Vagina (tissue), 2 donors: ENCODE measurements around the gene NOS3.

ENCODE experiments used
- POLR2A ChIP-seq, 2 donors: fragments of 450-650 bp; IDR thresholded peaks; one replicate each; pipeline ENCODE4 v1.6.1; 2017; ENCODE audit warnings: antibody characterized with exemption in 2 of 2, mild to moderate bottlenecking in 2 of 2, moderate library complexity in 2 of 2
- POLR2AphosphoS5 ChIP-seq, 2 donors: sonication (generic); formaldehyde crosslinking; IDR thresholded peaks; one replicate each; pipeline ENCODE4 v1.9.0; 2017; ENCODE audit warnings: antibody characterized with exemption in 2 of 2, mild to moderate bottlenecking in 2 of 2, low read depth in 1 of 2; ENCODE audit not compliant: insufficient read depth in 1 of 2
- TF ChIP-seq, protein P1 (sequence below), 3 experiments: fragments of 450-650 bp in 2 of 3; fragments of 200-600 bp in 1 of 3; sonication (generic) in 1 of 3; IDR thresholded peaks; one replicate each; pipeline ENCODE4 v1.5.1; 2017 to 2019; ENCODE audit warnings: antibody characterized with exemption in 3 of 3, mild to moderate bottlenecking in 2 of 3, moderate library complexity in 2 of 3

DNA sequence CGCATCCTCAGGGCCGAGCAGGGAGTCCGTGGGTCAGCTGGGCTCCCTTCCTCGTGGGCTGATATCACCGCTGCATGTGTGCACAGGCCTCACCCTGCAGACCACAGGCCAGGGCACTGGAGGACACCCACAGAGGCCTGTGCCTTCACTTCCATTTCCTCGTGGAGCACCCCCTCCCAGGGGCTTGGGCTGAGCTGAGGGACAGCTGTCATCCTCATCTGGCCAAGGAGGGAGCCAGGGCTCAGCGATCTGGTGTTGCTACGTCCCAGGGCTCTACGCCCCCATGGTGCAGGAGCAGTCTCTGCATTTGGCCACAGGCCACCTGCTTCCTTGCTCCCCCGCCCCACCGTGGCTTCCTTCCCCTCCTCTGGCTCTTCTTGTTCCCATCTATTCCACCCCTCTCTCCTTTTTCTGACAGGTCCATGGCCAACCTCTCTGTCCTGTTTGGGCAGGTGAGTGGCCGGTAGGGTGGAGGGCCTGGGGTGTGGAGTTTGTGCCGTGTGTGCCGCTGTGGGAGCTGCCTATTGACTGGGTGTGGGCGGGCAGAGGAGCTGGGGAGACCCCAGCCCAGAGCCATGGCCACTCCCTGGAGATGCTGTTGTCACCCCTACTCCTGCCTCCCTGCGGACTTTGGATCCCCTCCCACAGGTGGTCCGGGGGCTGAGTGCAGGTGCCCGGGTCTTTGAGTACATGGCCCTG, 49.2 kb downstream of the NOS3 start:
- TF ChIP-seq POLR2A (IDR thresholded peaks at IDR 0.05), result no peak
- TF ChIP-seq, protein P1, sequence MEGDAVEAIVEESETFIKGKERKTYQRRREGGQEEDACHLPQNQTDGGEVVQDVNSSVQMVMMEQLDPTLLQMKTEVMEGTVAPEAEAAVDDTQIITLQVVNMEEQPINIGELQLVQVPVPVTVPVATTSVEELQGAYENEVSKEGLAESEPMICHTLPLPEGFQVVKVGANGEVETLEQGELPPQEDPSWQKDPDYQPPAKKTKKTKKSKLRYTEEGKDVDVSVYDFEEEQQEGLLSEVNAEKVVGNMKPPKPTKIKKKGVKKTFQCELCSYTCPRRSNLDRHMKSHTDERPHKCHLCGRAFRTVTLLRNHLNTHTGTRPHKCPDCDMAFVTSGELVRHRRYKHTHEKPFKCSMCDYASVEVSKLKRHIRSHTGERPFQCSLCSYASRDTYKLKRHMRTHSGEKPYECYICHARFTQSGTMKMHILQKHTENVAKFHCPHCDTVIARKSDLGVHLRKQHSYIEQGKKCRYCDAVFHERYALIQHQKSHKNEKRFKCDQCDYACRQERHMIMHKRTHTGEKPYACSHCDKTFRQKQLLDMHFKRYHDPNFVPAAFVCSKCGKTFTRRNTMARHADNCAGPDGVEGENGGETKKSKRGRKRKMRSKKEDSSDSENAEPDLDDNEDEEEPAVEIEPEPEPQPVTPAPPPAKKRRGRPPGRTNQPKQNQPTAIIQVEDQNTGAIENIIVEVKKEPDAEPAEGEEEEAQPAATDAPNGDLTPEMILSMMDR (IDR thresholded peaks at IDR 0.05), result no peak
- TF ChIP-seq POLR2AphosphoS5 (IDR thresholded peaks at IDR 0.05; ENCODE audit: insufficient read depth in 1 of 2, low read depth in 1 of 2), result no peak
